ENCODE results near the gene TNS2.

Gene TNS2

DNA sequence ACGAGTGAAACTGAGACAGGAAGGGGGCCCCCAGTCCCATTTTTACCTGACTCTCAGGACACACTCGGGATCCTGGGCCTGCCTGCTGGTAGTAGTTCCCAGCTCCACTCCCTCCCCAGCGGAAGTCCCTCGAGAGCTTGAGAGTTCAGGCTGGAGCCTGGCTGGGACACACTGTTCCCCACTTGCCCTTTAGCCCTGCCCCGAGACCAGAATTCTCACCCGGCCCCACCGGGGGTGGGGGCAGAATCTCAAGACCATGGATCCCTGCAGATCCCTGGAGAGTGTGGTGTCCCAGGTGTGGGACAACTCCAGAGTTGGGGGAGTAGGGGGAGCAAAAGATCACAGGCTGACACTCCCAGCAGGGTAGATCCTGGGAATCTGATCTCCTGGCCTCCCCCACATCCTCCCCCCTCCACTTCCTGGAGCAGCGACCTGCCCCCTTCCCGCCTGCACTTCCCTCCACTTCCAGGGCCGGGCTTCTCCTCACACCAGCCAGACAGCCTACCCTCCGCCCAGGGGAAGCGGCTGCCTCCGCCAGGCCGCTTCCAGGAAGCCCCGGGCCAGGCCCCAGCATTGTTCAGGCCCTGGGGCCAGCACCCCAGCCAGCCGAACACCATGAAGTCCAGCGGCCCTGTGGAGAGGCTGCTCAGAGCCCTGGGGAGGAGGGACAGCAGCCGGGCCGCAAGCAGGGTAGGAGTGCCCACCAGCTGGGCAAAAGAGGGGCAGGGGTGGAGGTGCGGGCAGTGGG is at the start of gene TNS2:
TNS2 (plus strand) TSS at position 495 of the 748 bp plus-strand sequence; CDS start at position 616, 121 bp downstream.
- in situ Hi-C loops (cut with HindIII; ENCODE audit: low sequenced_read_pairs) = no loop called here
- no peak for DNase-seq (ENCODE audit: low read depth)
- peak within 1 kb of the TSS; percentile 63 for H3K4me3 ChIP-seq (ENCODE audit: low read depth, low read length)
- TF ChIP-seq, protein P1, sequence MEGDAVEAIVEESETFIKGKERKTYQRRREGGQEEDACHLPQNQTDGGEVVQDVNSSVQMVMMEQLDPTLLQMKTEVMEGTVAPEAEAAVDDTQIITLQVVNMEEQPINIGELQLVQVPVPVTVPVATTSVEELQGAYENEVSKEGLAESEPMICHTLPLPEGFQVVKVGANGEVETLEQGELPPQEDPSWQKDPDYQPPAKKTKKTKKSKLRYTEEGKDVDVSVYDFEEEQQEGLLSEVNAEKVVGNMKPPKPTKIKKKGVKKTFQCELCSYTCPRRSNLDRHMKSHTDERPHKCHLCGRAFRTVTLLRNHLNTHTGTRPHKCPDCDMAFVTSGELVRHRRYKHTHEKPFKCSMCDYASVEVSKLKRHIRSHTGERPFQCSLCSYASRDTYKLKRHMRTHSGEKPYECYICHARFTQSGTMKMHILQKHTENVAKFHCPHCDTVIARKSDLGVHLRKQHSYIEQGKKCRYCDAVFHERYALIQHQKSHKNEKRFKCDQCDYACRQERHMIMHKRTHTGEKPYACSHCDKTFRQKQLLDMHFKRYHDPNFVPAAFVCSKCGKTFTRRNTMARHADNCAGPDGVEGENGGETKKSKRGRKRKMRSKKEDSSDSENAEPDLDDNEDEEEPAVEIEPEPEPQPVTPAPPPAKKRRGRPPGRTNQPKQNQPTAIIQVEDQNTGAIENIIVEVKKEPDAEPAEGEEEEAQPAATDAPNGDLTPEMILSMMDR (IDR thresholded peaks at IDR 0.05; ENCODE audit: low read depth, low read length, missing control alignments) = no peak

DNA sequence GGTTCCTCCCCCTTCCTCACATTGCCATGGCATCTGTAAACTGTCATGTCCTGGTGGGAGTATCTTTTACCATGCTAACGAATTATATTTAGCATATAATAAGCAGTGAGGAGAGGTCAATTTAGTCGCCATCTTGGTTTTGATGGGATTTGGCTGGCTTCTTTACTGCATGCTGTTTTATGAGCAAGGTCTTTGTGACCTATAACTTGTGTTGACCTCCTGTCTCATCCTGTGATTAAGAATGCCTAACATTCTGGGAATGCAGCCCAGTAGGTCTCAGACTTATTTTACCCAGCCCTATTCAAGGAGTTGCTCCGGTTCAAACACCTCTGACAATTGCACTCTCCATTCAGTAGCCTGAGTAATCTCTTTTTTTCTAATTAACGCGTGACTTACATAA is 45.7 kb upstream of the TNS2 start:
- TF ChIP-seq, protein P1 (IDR thresholded peaks at IDR 0.05; ENCODE audit: low read depth, low read length, missing control alignments) = no peak
- in situ Hi-C loops (cut with HindIII; ENCODE audit: low sequenced_read_pairs) = no loop called here
- no peak for DNase-seq (ENCODE audit: low read depth)
- no peak overlapping the region for H3K4me3 ChIP-seq (ENCODE audit: low read depth, low read length)

DNA sequence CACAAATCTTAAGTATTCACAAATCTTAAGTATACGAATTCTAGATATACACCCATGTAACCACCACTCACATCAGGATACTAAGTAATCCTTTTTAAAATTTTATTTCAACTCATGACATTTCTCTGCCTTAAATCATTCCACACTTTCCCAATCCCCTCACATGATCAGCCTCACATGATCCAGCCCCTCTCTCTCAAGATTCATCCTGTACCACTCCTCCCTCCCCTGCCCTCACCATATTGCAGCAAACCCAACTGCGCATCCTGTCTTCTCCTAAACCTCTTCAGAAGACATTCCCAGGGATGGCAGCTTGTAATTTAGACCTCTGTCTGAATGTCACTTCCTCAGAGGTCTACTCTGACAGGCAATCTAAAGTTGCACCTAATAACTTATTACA is 45.3 kb upstream of the TNS2 start:
- H3K4me3 ChIP-seq (ENCODE audit: low read depth, low read length) = no peak overlapping the region
- in situ Hi-C loops (cut with HindIII; ENCODE audit: low sequenced_read_pairs) = no loop called here
- TF ChIP-seq, protein P1 (IDR thresholded peaks at IDR 0.05; ENCODE audit: low read depth, low read length, missing control alignments) = no peak
- DNase-seq (ENCODE audit: low read depth) = no peak

GRCh38 chr12:53005215-53005985 is 44.5 kb upstream of the TNS2 start:
- in situ Hi-C loops (cut with HindIII; ENCODE audit: low sequenced_read_pairs) = no loop called here
- DNase-seq (ENCODE audit: low read depth) = no peak
- peak overlapping the region; percentile 100 for H3K4me3 ChIP-seq (ENCODE audit: low read depth, low read length)
- TF ChIP-seq, protein P1 (IDR thresholded peaks at IDR 0.05; ENCODE audit: low read depth, low read length, missing control alignments) = no peak

DNA sequence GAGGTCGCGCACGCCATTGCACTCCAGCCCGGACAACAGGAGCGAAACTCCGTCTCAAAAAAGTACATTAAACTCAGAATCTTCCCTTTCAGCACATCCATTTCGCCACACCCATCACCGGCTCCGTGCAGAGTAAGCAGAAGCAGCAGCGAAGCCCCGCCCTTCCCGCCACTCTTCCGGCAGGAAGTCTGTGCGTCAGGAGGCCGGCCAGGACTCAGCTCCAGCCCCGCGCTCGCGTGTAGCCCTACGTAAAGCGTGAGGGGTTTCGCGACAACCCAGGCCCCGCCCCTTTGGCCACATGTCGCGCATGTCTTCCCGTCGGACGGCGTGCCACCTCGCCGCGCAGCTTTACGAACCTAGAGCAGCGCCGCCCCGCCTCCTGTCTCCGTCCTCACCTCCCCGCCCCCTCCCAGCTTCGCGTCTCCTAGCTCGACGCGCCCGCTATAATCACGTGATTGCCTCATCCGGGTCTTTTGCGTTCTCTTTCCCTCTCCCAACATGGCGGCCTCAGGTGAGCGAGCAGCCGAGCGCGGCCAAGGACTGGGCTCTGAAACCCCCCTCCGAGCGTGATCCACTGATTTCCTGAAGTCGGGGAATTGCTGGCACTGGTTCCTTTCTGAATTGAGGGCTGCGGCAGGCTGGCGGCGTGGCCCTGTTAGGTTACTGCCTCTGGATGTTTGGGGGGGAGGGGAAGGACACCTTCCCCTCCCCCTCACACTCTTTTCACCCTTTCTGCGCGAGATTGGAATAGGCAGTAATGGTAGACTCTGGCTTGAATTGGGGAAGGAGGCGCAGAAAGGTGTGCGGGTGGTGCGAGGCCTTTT is 43.7 kb upstream of the TNS2 start, which contains the start of gene EIF4B:
EIF4B (plus strand) TSS at position 471 of the 824 bp plus-strand sequence; CDS start at position 499, 28 bp downstream.
- in situ Hi-C loops (cut with HindIII; ENCODE audit: low sequenced_read_pairs) = no loop called here
- H3K4me3 ChIP-seq (ENCODE audit: low read depth, low read length) = peak within 1 kb of the TSS; percentile 100
- DNase-seq (ENCODE audit: low read depth) = peak; percentile 98
- TF ChIP-seq, protein P1 (IDR thresholded peaks at IDR 0.05; ENCODE audit: low read depth, low read length, missing control alignments) = no peak

- in situ Hi-C loops (cut with HindIII; ENCODE audit: low sequenced_read_pairs) = no loop called here
- TF ChIP-seq, protein P1 (IDR thresholded peaks at IDR 0.05; ENCODE audit: low read depth, low read length, missing control alignments) = no peak
- DNase-seq (ENCODE audit: low read depth) = no peak
- peak overlapping the region; percentile 100 for H3K4me3 ChIP-seq (ENCODE audit: low read depth, low read length)
Measured at GRCh38 chr12:53006810-53007309, 43.0 kb upstream of the TNS2 start.

All from astrocyte of the cerebellum (primary cell).